Activated CD4-positive, alpha-beta T cell treated with anti-CD3 and anti-CD28 coated beads for 48 hours (primary cell): ENCODE results near the gene PHF5A.
"Not testable (repeated sequence)": the region's sequence is repeated elsewhere in the genome, so short reads cannot be mapped to it uniquely, and the experiment has no call there.

Experiments
- DNase-seq: peaks from one replicate; pipeline ENCODE4 v3.0.0-alpha.2; 2020

Gene PHF5A

DNA sequence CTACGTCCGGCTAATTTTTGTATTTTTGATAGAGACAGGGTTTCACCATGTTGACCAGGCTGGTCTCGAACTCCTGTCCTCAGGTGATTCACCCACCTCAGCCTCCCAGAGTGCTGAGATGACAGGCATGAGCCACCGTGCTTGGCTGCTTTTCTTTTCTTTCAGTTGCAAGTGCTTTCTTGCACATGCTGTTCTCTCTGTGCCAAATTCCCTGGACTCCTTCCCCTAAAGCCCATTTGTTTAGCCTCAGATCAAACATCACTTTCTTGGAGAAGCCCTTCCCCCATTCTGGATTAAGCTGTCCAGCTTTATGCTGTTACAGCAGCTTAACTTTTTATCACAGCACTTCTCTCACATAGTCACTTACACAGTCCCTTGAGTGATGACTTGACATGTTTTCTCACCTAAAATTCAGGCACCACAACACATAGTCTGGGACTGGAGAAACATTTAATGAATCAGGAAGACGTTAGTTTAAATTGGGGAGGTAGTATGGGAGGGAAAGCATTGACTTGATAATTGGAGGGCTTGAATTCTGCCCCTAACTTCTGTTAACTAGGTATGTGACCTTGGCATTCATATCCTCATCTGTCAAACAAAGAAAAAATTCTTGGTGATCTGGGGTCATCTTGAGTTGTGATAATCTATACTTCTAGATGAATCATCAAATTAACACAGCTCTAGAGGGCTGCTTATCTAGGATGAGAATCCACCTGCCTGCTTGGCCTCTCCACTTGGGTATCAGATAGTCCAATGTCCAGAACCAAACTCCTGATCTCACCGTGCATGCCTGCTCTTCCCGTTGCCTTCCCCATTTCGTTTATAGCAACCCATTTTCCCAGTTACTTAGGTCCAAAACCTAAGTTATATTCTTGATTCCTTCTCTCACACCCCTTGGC lies 18.8 kb upstream of the PHF5A start:
- no peak for DNase-seq

- DNase-seq: no peak
Measured at GRCh38 chr22:41485033-41485432, 16.5 kb upstream of the PHF5A start.

GRCh38 chr22:41482319-41482935 lies 13.9 kb upstream of the PHF5A start:
- DNase-seq: no peak

- DNase-seq: no peak
Measured at GRCh38 chr22:41481925-41482318, 13.4 kb upstream of the PHF5A start.

- DNase-seq: no peak
Measured at GRCh38 chr22:41481131-41481830, 12.8 kb upstream of the PHF5A start.

GRCh38 chr22:41480397-41480735 lies 11.9 kb upstream of the PHF5A start:
- no peak for DNase-seq

- DNase-seq: no peak
Measured at GRCh38 chr22:41479671-41480396, 11.3 kb upstream of the PHF5A start.

DNA sequence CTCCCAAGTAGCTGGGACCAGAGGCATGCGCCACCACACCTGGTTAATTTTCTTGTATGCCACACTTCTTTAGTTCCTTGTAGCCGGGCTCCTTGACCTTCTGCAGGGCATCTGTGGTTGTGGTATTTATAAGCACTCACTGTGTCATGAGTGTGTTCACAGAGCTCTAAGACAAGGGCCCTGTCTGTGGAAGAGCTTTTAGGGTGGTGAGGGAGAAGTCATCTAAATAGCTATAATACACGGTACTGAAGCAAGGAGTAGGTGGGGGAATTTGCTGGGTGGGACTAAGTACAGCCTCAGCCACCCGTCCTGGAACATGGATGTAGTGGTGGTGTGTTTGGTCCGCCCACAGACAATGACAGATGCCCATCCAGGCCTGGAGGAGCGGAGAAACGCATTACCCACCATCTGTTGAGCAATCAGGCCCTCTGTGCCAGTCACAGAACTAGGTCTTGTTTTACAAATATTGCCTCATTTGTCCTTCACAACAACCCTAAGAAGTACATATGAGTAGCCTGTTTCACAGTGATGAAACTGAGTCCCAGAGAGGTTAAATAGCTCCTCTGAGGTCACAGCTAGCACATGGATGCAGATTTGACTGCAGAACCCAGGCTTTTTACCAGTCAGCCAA lies 10.5 kb upstream of the PHF5A start:
- DNase-seq: peak; percentile 15

GRCh38 chr22:41478473-41478872 lies 10.0 kb upstream of the PHF5A start:
- DNase-seq: no peak

GRCh38 chr22:41474872-41475451 lies 6.5 kb upstream of the PHF5A start:
- no peak for DNase-seq

DNA sequence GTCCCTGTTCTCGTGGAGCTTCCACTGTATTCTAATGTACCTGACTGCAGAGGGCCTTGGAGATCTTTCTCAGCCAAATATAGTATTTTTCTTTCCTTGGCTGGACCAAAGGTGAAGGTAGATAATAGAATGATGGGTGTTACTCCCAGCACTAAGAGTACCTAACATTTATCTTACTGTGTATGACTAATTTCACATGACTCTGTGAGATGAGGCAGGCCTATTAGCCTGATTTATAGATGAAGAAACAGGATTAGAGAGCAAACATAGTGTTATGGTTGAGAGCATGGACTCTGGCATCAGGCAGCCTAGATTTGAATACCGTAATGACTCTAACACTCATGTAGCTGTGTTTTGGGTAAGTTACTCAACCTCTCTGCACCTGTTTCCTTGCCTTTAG lies 3.1 kb upstream of the PHF5A start:
- DNase-seq: no peak

- no peak for DNase-seq
Measured at GRCh38 chr22:41470886-41471285, 2.4 kb upstream of the PHF5A start.

- peak; percentile 56 for DNase-seq
Measured at GRCh38 chr22:41469218-41469851, 843 bp upstream of the PHF5A start.

GRCh38 chr22:41461901-41462300 lies 6.6 kb downstream of the PHF5A start:
- no peak for DNase-seq

GRCh38 chr22:41460071-41460470 lies 8.4 kb downstream of the PHF5A start:
- DNase-seq: not testable (repeated sequence)

- DNase-seq: no peak
Measured at GRCh38 chr22:41459431-41459830, 9.1 kb downstream of the PHF5A start.

DNA sequence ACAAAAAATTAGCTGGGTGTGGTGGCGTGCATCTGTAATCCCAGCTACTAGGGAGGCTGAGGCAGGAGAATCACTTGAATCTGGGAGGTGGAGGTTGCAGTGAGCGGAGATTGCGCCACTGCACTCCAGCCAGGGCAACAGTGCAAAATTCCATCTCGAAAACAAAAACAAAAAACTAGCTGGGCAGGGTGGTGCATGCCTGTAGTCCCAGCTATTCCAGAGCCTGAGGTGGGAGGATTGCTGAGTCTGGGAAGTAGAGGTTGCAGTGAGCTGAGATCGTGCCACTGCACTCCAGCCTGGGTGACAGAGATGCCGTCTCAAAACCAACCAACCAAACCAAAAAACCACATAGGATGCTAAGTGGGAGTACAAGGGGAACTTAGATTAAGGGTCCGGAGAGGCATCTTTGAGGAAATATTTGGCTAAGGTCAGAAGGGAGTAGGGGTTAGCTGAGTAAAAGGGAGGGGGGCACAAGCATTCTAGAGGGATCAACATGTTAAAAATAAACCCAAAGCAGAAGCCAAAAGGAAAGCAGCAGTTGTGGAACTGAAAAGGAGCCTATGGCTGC lies 10.2 kb downstream of the PHF5A start:
- no peak for DNase-seq

GRCh38 chr22:41448189-41448808 lies 20.2 kb downstream of the PHF5A start:
- DNase-seq: peak; percentile 93

- peak; percentile 76 for DNase-seq
Measured at GRCh38 chr22:41447435-41448188, 20.9 kb downstream of the PHF5A start.
